GM11168 (cell line): ENCODE measurements around the gene ZSWIM1.

ENCODE experiments used
- in situ Hi-C: fragments of 300-500 bp; cut with MboI; formaldehyde crosslinking; loops from one replicate; pipeline ENCODE4 v1.12.0; 2022; ENCODE audit warnings: low sequenced_read_pairs; ENCODE audit not compliant: unreplicated experiment

The ZSWIM1 gene

DNA sequence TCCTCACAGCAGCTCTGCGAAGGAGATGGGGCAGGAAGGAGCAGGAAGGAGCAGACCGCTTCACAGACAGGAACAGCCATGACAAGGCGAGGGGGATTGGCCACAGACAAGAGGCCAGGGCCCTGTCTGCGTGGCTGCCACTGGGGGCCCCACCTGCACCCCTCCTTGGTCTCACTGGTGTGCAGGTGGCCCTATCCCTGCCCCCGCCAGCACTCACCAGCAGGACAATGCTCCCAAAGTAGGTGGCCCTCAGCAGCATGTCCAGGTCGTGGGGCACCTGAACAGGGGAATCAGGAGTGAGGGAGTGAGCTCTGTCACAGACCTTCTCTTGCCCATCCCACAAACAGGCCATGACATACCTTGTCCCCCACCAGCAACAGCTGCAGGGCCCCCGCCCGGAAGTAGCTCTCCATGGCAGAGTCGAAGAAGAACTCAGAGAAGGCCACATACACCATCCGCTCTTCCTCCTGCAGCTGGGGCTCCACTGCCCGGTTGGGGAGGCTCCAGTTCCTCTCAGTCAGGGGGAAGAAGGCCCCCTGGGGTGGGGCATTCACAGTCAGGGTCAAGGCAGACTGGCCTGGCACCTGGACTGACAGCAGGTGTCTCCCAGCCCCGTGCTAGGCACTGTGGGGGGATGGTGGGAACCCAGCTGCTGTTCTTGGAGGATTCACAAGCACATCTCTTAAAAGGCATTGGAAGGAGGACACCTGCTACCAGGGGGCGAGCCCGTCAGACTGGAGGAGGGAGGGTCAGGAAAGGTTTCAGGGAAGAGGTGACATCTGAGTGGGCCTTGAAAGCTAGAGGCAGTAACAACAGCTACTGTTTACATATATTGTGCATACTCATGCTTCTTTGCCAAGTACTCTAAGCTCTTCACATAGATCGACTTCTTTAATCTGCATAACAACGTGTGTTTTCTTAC lies 23.8 kb downstream of the ZSWIM1 start:
- in situ Hi-C loops: no loop called here

GRCh38 chr20:45905505-45906079 lies 24.6 kb downstream of the ZSWIM1 start:
- in situ Hi-C loops: no loop called here

GRCh38 chr20:45907219-45907948 lies 26.4 kb downstream of the ZSWIM1 start:
- in situ Hi-C loops: no loop called here

- in situ Hi-C loops: no loop called here
Measured at GRCh38 chr20:45908084-45908483, 27.1 kb downstream of the ZSWIM1 start.

GRCh38 chr20:45909336-45909808 lies 28.3 kb downstream of the ZSWIM1 start:
- in situ Hi-C loops: no loop called here

- in situ Hi-C loops: no loop called here
Measured at GRCh38 chr20:45909817-45910669, 29.0 kb downstream of the ZSWIM1 start.

- in situ Hi-C loops: no loop called here
Measured at GRCh38 chr20:45910670-45911485, 29.9 kb downstream of the ZSWIM1 start.

- in situ Hi-C loops: no loop called here
Measured at GRCh38 chr20:45911486-45912343, 30.7 kb downstream of the ZSWIM1 start, which contains the start of gene PLTP. TSS of gene PLTP (minus strand) at chr20:45912155. CDS start at chr20:45911452, 703 bp downstream.

- in situ Hi-C loops: no loop called here
Measured at GRCh38 chr20:45912344-45912682, 31.3 kb downstream of the ZSWIM1 start.

DNA sequence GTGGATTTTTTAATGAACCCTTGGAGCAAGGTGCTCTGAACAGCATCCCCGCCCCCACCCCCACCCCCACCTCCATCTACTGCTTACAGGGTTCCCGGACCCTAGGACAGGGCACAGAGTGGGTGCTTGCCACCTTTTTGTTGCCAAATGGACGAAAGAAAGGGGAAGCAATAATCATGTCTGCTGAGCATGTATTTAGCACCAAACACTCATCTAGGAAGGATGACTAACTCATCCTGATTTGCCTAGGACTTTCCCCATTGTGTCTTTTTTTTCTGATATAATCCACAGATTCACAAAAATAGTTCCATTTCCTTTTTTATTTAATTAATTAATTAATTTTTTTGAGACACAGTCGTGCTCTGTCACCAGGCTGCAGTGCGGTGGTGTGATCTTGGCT lies 32.1 kb downstream of the ZSWIM1 start:
- in situ Hi-C loops: no loop called here

DNA sequence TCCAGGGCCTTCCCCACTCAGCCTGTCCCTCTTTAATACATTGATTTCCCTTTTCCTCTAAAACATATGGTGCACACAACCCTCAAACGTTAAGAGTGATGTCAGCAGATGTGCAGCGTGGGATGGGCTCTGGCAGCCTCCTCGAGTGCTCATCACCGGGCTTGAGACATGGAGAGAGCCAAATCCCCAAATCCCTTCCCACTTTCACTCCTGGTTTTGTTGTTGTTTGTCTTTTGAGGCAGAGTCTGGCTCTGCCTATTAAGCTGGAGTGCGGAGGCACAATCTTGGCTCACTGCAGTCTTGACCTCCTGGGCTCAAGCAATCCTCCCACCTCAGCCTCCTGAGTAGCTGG lies 36.7 kb downstream of the ZSWIM1 start:
- in situ Hi-C loops: no loop called here

DNA sequence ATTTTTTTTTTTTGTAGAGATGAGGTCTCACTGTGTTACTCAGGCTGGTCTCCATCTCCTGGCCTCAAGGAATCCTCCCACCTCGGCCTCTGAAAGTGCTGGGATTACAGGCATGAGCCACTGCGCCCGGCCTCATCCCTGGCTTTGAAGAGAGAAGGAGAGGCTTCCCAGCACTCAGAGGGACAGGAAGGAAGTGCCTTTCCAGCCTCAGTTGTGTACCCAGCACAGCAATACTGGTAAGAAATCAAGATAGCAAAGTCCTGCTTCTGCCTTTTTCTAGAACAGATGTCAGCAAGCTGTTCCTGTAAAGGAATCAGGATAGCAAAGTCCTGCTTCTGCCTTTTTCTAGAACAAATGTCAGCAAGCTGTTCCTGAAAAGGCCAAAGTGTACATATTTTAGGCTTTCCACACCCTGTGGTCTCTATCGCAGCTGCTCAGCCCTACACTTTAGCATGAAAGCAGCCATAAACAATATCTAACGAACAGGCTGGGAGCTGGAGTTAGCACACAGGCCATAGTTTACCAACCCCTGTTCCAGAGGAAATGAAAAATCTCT lies 37.2 kb downstream of the ZSWIM1 start:
- in situ Hi-C loops: no loop called here

- in situ Hi-C loops: no loop called here
Measured at GRCh38 chr20:45918779-45919537, 37.9 kb downstream of the ZSWIM1 start.

DNA sequence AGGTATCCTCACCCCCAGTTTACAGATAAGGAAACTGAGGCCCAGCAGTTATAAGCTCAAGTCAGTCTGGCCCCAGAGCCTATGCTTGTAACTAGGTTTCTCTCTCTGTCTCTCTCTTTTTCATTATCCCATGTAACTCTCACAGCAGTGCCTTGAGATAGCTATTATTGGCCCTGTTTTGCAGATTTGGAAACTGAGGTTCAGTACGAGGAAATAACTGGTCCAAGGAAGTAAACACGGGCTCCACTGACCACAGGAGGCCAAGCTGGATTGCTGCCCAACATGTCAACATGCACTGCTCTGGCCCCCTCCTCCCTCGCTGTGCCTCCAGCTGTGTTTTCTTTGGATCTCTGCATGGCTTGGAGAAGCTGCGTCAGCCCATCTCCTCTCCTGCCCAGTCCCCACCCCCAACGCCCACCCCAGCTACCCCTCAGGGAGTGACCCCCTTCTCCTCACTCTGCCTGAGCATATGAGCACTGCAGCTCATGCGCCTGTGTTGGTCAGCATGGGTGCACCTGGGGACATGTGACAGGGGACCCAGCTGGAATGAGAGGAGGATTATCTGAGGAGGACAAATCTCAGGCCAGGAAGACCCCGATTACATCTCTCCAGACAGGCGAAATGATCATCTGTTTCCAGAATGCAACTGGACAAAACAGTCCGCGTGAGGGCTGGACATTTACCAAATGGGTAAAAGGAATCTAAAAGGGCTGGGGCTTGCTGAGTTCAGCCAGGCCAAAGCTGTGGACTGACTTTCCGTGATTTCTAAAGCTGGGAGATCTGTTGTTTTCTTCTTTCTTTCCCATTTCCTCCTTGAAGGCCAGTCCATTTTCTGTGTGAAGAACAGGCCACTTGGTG lies 38.7 kb downstream of the ZSWIM1 start:
- in situ Hi-C loops: no loop called here

- in situ Hi-C loops: no loop called here
Measured at GRCh38 chr20:45920462-45921336, 39.7 kb downstream of the ZSWIM1 start.
